PC-9 (cell line): ENCODE results near the gene TRIM56. TPM values are rescaled to one million over a fixed set of nuclear protein-coding genes. Genes with fewer than 3 reads are reported as not detected.

Experiments
- BruUV-seq: library from RNA; stranded (reverse); fragments of 400-500 nt; replicated peaks from 2 replicates; lab custom pipeline; 2021; lab: Mats Ljungman, UMichigan
- CTCF ChIA-PET: fragments of 300-600 bp; sonication (Branson Sonifier 250); formaldehyde crosslinking; loops from one replicate; lab custom pipeline; 2022; ENCODE audit warnings: antibody characterized with exemption; lab: Charles Lee
- POLR2A ChIA-PET: fragments of 300-600 bp; sonication (Branson Sonifier 250); formaldehyde crosslinking; loops from one replicate; lab custom pipeline; 2022; ENCODE audit warnings: antibody characterized with exemption; ENCODE audit not compliant: unreplicated experiment; lab: Charles Lee
- DNase-seq, 2 experiments: peaks; one replicate each; pipeline versions ENCODE4 v3.0.0 to v3.0.0-alpha.2; 2015 to 2022; ENCODE audit warnings: mixed read lengths in 1 of 2
- H2AFZ ChIP-seq: fragments of 200-600 bp; sonication (generic); 2 replicates; pipeline ENCODE4 v1.8.1; 2017; ENCODE audit warnings: antibody characterized with exemption
- H3F3A ChIP-seq: fragments of 200-600 bp; sonication (generic); 2 replicates; pipeline ENCODE4 v1.8.1; 2017; ENCODE audit warnings: antibody characterized with exemption, mild to moderate bottlenecking, low read depth; ENCODE audit not compliant: insufficient read depth
- H3K27ac ChIP-seq: fragments of 200-600 bp; sonication (generic); 2 replicates; pipeline ENCODE4 v1.6.1; 2016; ENCODE audit warnings: mixed run types
- H3K27me3 ChIP-seq: fragments of 200-600 bp; sonication (generic); 2 replicates; pipeline ENCODE4 v1.6.1; 2016; ENCODE audit warnings: low read depth, mixed run types; ENCODE audit not compliant: insufficient read depth
- H3K36me3 ChIP-seq: fragments of 200-600 bp; sonication (generic); 2 replicates; pipeline ENCODE4 v1.6.1; 2016; ENCODE audit warnings: low read depth, mixed run types
- H3K4me1 ChIP-seq: fragments of 200-600 bp; sonication (generic); replicated peaks from 2 replicates; pipeline ENCODE4 v1.6.1; 2016; ENCODE audit warnings: mixed run types; ENCODE audit not compliant: insufficient read depth
- H3K4me2 ChIP-seq: fragments of 200-600 bp; sonication (generic); 2 replicates; pipeline ENCODE4 v1.6.1; 2017; ENCODE audit warnings: mixed run types
- H3K4me3 ChIP-seq: fragments of 200-600 bp; sonication (generic); 2 replicates; pipeline ENCODE4 v1.6.1; 2016; ENCODE audit warnings: mixed run types
- H3K79me2 ChIP-seq: fragments of 200-600 bp; sonication (generic); 2 replicates; pipeline ENCODE4 v1.6.1; 2017; ENCODE audit warnings: low read depth, mixed run types
- H3K9me2 ChIP-seq: fragments of 200-600 bp; sonication (generic); 2 replicates; pipeline ENCODE4 v1.8.1; 2017; ENCODE audit warnings: mild to moderate bottlenecking; ENCODE audit not compliant: insufficient read depth
- H3K9me3 ChIP-seq: fragments of 200-600 bp; sonication (generic); 2 replicates; pipeline ENCODE4 v1.8.1; 2016; ENCODE audit warnings: low read depth; ENCODE audit not compliant: insufficient read depth
- H4K20me1 ChIP-seq: fragments of 200-600 bp; sonication (generic); 2 replicates; pipeline ENCODE4 v1.8.1; 2017; ENCODE audit not compliant: insufficient read depth
- EZH2 ChIP-seq: fragments of 200-600 bp; sonication (generic); IDR thresholded peaks from 2 replicates; pipeline ENCODE4 v1.8.0; 2017; ENCODE audit warnings: antibody characterized with exemption, low read depth
- intact Hi-C: fragments of 100-400 bp; cut with micrococcal nuclease; formaldehyde crosslinking; loops from one replicate; pipeline ENCODE4 v1.10.0; 2022; ENCODE audit not compliant: unreplicated experiment
- total RNA-seq: library from RNA; stranded (reverse); gene quantifications from 2 replicates; pipeline ENCODE4 v1.2.3, GENCODE V29; 2021
- TF ChIP-seq, protein P1 (sequence below): fragments of 200-600 bp; sonication (generic); conservative IDR thresholded peaks from 2 replicates; pipeline ENCODE4 v1.6.1; 2017; ENCODE audit warnings: mixed run types, antibody characterized with exemption, mild to moderate bottlenecking, moderate library complexity

The TRIM56 gene
- total RNA-seq, 1 experiment from 2014 or later: 72.3 TPM

DNA sequence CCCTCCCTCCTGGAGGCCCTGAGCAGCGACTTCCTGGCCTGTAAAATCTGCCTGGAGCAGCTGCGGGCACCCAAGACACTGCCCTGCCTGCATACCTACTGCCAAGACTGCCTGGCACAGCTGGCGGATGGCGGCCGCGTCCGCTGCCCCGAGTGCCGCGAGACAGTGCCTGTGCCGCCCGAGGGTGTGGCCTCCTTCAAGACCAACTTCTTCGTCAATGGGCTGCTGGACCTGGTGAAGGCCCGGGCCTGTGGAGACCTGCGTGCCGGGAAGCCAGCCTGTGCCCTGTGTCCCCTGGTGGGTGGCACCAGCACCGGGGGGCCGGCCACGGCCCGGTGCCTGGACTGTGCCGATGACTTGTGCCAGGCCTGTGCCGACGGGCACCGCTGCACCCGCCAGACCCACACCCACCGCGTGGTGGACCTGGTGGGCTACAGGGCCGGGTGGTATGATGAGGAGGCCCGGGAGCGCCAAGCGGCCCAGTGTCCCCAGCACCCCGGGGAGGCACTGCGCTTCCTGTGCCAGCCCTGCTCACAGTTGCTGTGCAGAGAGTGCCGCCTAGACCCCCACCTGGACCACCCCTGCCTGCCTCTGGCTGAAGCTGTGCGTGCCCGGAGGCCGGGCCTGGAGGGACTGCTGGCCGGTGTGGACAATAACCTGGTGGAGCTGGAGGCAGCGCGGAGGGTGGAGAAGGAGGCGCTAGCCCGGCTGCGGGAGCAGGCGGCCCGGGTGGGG lies 2.2 kb downstream of the TRIM56 start:
- H3K27ac ChIP-seq: no peak overlapping the region

DNA sequence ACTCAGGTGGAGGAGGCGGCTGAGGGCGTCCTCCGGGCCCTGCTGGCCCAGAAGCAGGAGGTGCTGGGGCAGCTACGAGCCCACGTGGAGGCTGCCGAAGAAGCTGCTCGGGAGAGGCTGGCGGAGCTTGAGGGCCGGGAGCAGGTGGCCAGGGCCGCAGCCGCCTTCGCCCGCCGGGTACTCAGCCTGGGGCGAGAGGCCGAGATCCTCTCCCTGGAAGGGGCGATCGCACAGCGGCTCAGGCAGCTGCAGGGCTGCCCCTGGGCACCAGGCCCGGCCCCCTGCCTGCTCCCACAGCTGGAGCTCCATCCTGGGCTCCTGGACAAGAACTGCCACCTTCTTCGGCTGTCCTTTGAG lies 2.8 kb downstream of the TRIM56 start:
- no peaks in the 10 kb centered on the region for H4K20me1 ChIP-seq
- H3K4me1 ChIP-seq: peaks cover 23% of the 10 kb centered on the region
- H3K4me2 ChIP-seq: no peak overlapping the region
- intact Hi-C loops: loop anchor here (10.0 kb wide), 1 partner anchor 503 kb away; the partner anchor contains the start of genes FBXO24 and LRCH4
- H3K36me3 ChIP-seq: peaks cover 3% of the 10 kb centered on the region; the same call in 1 of the 2 replicates
- H3K27ac ChIP-seq: no peak overlapping the region
- H3K79me2 ChIP-seq: peaks cover 46% of the 10 kb centered on the region
- no peaks in the 10 kb centered on the region for H3K9me2 ChIP-seq
- ChIA-PET CTCF (no interaction called here), POLR2A (no interaction called here)
- H3K27me3 ChIP-seq: no peaks in the 10 kb centered on the region
- BruUV-seq: no TSS peak
- H2AFZ ChIP-seq: no peak overlapping the region
- TF ChIP-seq, protein P1, sequence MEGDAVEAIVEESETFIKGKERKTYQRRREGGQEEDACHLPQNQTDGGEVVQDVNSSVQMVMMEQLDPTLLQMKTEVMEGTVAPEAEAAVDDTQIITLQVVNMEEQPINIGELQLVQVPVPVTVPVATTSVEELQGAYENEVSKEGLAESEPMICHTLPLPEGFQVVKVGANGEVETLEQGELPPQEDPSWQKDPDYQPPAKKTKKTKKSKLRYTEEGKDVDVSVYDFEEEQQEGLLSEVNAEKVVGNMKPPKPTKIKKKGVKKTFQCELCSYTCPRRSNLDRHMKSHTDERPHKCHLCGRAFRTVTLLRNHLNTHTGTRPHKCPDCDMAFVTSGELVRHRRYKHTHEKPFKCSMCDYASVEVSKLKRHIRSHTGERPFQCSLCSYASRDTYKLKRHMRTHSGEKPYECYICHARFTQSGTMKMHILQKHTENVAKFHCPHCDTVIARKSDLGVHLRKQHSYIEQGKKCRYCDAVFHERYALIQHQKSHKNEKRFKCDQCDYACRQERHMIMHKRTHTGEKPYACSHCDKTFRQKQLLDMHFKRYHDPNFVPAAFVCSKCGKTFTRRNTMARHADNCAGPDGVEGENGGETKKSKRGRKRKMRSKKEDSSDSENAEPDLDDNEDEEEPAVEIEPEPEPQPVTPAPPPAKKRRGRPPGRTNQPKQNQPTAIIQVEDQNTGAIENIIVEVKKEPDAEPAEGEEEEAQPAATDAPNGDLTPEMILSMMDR: no peak
- no peak for TF ChIP-seq EZH2
- H3K9me3 ChIP-seq: no peaks in the 10 kb centered on the region
- no peak overlapping the region for H3K4me3 ChIP-seq
- peaks cover 29% of the 10 kb centered on the region; the same call in 1 of the 2 replicates for H3F3A ChIP-seq
- no peak for DNase-seq

More for the DNA sequence above, 2.2 kb downstream of the TRIM56 start:
- Histone ChIP-seq H2AFZ (no peak overlapping the region), H4K20me1 (no peaks in the 10 kb centered on the region), H3K27me3 (no peaks in the 10 kb centered on the region), H3K4me2 (peak overlapping the region; percentile 77; the same call in 1 of the 2 replicates), H3K9me2 (no peaks in the 10 kb centered on the region), H3K36me3 (peaks cover 3% of the 10 kb centered on the region; the same call in 1 of the 2 replicates), H3K4me3 (no peak overlapping the region), H3K4me1 (peaks cover 23% of the 10 kb centered on the region), H3K9me3 (no peaks in the 10 kb centered on the region), H3K79me2 (peaks cover 46% of the 10 kb centered on the region), H3F3A (peaks cover 29% of the 10 kb centered on the region; the same call in 1 of the 2 replicates)
- CTCF ChIA-PET: interaction anchor here (0.6 kb wide), 1 partner anchor 170 kb away, joined by 3 read pairs; no protein-coding TSS in a partner anchor
- DNase-seq: no peak
- TF ChIP-seq, protein P1: no peak
- TF ChIP-seq EZH2: no peak
- intact Hi-C loops: loop anchor here (10.0 kb wide), 1 partner anchor 503 kb away; the partner anchor contains the start of genes FBXO24 and LRCH4
- POLR2A ChIA-PET: interaction anchor here (0.7 kb wide), 1 partner anchor 13 kb away, joined by 3 read pairs; no protein-coding TSS in a partner anchor
- BruUV-seq: no TSS peak

DNA sequence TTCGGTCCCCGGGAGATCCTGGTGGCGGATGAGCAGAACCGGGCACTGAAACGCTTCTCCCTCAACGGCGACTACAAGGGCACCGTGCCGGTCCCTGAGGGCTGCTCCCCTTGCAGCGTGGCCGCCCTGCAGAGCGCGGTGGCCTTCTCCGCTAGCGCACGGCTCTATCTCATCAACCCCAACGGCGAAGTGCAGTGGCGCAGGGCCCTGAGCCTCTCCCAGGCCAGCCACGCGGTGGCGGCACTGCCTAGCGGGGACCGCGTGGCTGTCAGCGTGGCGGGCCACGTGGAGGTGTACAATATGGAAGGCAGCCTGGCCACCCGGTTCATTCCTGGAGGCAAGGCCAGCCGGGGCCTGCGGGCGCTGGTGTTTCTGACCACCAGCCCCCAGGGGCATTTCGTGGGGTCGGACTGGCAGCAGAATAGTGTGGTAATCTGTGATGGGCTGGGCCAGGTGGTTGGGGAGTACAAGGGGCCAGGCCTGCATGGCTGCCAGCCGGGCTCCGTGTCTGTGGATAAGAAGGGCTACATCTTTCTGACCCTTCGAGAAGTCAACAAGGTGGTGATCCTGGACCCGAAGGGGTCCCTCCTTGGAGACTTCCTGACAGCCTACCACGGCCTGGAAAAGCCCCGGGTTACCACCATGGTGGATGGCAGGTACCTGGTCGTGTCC lies 3.7 kb downstream of the TRIM56 start:
- ChIA-PET CTCF (no interaction called here), POLR2A (no interaction called here)
- no peak overlapping the region for H2AFZ ChIP-seq
- TF ChIP-seq, protein P1: no peak
- TF ChIP-seq EZH2: no peak
- no peak overlapping the region for H3K27ac ChIP-seq
- H3K4me3 ChIP-seq: no peak overlapping the region
- H3K4me2 ChIP-seq: no peak overlapping the region
- intact Hi-C loops: loop anchor here (10.0 kb wide), 1 partner anchor 504 kb away; the partner anchor contains the start of genes FBXO24 and LRCH4
- H3F3A ChIP-seq: peaks cover 32% of the 10 kb centered on the region; the same call in 1 of the 2 replicates
- peaks cover 3% of the 10 kb centered on the region; the same call in 1 of the 2 replicates for H3K36me3 ChIP-seq
- H4K20me1 ChIP-seq: no peaks in the 10 kb centered on the region; the same call in 1 of the 2 replicates
- peaks cover 46% of the 10 kb centered on the region for H3K79me2 ChIP-seq
- DNase-seq: no peak
- no peaks in the 10 kb centered on the region for H3K27me3 ChIP-seq
- peaks cover 23% of the 10 kb centered on the region for H3K4me1 ChIP-seq
- no peaks in the 10 kb centered on the region for H3K9me2 ChIP-seq
- H3K9me3 ChIP-seq: no peaks in the 10 kb centered on the region
- no TSS peak for BruUV-seq
